Measurements from ENCODE around the gene ZDHHC14.
"Not testable (repeated sequence)": the region's sequence is repeated elsewhere in the genome, so short reads cannot be mapped to it uniquely, and the experiment has no call there.

Gene ZDHHC14

DNA sequence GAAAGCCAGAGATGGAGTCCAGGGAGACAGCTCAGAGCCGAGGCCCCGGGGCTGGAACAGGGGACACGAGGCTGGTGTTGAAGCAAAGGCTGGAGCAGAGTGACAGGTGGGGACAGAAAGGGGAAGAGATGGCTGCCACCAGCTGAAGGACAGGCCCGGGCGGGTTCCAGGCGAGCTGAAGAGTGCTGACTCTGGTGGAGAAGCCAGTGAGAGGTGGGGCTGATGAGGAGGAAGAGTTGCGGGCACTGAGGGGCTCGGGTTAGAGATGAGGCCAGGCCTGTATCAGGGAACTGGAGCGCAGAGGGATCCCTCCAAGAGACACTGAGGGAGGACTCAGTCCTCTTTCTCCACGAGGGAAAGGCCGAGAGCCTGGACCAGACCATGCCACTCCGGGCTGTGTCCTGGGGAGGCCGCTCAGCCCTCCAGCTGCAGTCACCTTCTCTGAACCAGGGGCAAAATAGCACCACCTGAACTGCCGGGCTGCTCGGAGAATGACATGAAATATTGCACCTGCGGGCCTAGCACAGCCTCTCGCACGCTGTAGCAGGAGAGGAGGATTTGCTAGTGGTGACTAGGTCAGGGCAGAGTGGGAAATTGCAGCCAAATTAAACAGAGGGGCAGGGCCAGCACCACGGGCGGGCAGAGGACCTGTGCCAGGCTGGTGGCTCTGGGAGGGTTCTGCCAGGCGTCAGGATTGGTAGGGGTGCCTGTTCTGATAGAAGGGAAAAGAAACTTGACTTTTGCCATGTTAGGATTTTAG lies 175.9 kb downstream of the ZDHHC14 start:
- no peak for DNase-seq

DNA sequence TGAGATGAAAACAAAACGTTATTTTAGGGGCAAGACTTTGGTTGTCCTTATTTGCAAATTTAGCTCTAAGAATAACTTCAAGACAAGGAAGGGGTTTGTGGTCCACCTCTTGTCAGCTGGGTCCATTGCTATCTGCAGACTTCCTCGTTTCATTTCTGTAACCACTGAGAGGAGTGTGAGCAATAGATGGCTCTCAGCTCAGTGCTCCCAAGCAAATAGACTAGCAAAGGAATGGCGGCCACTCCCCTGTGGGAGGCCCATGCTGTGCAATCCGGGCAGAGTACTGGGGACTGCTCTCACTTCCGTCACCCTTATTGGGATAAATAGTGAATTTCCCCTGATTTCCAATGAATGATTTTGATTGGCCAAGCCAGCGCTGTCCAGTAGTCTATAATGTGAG lies 176.6 kb downstream of the ZDHHC14 start:
- no peak for DNase-seq

DNA sequence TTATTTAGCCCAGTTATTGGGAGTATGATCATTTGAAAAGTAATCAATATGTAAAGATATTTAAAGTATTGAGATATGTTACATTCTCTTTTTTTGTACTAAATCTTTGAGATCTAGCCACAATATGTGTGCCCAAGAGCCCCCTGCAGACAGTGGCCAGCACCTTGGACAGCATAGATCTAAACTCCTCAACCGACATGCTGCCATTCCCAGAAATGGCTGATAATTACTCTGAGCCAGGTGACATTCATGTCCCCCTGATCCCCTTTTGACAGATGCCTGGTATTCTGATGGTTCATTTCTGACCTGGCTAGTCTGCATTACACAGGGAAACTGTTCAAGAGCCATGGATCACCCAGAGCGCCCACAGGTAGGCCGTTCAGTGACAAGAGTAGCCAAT lies 177.1 kb downstream of the ZDHHC14 start:
- no peak for DNase-seq

DNA sequence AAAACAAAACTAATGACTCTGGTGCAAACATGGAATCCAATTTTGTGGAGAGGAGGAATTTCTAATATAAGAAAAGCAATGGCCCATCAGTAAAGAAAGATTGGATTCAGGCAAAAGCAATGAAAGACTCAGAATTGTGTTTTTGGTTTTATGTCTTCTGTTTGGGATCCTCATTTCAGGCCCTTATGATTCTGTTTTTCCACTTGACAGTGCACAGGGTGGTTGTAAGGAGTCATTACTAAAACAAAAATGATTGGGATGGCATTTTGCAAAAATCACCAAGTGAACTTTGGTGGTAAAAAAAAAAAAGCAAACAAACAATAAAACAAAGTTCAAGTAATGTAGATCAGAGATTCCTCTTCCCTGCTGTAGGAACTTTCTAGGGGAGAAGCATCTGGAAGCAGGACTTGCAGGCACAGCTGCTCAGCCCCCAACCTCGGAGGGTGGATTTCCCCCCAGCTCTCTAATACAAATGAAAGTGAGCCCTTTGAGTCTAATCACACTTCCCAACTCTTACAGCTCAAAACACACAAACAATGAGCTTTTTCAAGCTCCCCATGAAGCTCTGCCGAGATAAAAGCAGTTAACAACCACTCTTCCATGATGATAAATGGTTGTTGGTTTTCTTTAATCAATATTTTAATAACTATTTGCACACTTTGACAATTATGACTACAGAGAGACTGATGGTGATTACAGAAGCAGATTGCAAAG lies 177.7 kb downstream of the ZDHHC14 start:
- no peak for DNase-seq

DNA sequence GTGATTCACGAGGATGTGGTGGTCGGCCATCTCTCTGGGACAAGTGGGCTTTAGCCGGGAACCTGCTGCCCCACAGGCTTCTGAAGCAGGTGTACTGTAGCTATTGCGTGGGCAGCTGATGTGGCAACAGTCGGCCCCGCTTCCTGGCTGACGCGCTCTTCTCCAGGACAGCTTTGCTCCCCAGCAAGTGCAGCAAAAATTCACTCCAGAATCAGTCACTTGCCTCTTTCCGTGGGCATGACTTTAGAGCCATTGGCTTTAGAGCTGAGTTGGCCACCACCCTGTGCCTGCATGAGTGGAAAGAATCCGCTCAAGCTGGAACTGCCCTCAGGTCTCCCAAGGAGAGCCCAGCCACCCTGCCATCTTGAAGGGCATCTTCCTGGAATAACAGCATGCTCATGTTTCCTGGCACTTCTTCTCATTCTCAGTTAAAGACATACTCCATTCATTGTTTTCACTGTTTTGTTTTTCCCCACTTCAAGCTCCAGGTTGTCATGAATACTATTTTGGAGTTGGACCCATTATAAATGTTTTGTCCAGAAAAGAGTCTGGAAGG lies 178.3 kb downstream of the ZDHHC14 start:
- DNase-seq: no peak

DNA sequence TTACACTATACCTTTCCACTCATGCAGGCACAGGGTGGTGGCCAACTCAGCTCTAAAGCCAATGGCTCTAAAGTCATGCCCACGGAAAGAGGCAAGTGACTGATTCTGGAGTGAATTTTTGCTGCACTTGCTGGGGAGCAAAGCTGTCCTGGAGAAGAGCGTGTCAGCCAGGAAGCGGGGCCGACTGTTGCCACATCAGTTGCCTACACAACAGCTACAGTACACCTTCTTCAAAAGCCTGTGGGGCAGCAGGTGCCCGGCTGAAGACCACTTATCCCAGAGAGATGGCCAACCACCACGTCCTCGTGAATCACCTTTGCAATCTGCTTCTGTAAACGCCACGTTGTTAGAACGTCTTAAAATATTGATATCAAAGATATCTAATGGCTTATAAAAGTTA lies 179.1 kb downstream of the ZDHHC14 start:
- DNase-seq: not testable (repeated sequence)

DNA sequence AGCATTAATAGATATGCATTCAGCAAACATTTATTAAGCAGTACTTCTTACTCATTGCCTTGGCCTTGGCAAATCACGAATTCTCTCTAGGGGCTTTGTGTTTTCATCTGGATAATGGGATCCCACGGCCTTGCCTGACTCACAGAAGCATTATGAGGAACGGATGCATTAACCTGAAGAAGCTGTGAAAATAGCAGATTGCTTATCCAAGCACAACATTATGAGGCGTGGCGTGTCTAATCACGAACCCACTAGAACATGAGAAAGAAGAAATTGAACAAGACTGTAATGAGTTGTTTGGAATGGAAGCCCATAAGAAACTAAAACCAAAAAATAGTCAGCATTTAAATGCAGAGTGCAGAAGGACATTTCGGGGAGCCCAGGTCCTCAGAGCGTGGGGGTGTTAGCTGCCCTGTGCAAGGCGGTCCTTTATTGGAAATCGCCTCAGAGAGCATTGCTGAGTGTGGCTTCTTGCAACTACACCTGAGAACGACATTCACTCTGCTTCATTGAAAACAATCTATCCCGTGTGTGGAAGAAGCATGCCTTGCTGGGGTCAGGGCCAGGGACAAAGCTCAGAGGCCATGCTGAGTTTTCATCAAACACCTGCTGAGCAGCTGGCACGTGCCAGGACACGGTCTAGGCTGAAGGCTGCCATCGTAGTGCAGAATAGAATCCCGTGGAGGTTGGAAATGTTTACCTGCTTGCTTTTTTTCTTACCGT lies 179.9 kb downstream of the ZDHHC14 start:
- DNase-seq: no peak

DNA sequence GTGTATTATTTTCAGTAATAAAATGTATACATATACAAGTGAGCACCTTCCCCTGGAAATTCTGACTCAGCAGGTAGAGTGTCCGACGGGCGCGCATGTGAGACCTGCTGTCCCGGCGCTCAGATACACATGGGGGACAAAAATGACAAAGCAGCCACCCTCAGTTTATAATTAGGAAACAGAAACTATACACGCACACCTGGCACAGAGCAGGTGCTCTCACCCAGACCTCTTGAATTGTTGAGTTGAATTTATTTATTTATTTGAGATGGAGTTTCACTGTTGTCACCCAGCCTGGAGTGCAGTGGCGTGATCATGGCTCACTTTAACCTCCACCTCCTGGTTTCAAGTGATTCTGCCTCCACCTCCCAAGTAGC lies 180.4 kb downstream of the ZDHHC14 start:
- no peak for DNase-seq

DNA sequence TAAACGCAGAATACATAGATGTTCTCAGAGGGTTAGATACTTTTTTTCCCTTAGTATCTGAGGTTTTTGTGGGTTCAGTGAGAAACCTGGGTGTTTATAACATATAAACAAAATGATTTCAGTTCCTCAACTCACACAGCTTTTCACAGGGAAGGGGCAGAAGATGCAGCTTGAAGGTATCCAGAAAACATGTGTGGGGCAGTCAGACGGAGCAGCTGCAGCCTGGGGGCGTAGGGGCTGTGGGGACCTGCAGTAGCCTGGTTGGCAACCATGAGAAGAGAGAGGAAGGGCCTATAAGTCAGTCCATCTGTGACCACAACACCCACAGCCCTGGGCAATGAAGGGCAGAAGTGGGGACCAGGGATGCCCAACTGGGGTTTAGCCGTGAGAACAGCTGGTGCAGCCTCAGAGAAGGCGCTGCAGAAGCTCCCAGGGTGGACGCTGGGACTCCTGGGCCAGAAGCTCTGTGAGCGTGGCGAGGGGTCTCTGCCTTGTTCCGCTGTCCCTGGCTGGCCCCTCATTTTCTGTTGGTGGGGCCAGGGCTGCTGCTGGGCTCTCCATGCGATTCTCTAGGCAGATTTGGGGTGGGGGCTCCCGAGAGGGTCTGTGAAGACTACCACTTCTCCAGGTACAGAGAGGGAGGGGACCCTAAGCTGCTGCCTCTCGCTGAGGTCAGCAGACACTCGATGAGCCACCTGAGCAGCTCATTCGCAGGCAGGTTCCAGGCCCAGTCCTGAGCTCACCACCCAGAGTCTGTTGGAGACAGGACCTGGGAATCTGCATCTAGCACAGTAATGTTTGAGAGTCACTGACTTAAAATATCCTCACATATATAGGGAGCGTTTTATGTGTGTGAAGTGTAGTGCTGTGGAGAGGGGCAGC lies 181.2 kb downstream of the ZDHHC14 start:
- no peak for DNase-seq

DNA sequence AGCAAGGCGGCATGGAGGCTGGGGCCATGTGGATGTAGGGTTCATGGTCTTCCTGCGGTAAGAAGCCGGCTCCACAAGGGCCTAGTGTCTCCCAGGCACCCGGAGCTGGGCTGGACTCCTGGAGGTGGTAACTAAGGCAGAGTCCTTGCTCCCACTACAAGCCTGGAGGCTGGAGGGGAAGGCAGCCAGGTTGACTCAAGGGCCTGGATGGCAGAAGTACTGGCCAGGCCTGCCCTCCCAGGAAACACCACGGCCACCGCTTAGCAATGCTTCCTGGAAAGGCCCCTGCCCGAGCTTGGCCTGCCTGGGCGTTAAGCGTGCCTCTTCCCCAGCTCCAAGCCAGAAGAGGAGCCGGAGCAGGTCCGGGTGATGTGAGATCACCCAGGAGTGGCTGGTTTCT lies 182.0 kb downstream of the ZDHHC14 start:
- DNase-seq: no peak

DNA sequence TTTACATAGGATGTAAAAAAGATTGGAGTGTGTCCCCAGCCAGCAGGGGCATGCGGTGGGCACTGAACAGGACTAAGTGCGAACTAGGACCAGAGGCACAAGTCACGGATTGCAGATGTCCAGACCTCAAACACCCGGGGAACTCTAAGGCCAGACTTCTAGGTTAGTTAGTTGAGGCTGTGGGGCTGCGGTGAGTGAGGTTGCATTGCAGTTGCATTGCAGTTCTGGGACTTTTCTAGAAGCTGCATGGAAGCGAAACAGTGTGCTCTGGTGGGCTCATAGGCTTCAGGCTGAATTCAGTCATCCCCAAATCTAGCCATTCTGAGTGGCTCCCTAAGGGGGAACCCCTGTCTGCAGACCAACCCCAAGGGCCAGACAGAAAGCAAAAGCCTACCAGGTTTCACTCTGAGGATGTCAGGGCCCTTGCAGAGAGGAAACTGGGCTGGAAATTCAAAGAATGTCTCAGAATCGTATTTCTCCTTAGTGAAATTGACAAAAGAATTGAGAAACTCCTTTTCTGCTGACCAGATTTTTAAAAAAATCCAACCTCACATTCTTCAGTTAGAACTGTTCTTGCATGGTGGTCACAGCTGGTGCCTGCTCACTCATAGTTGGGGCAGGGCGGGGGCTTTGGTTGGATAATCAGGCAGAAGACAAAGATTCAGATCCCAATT lies 182.8 kb downstream of the ZDHHC14 start:
- no peak for DNase-seq

DNA sequence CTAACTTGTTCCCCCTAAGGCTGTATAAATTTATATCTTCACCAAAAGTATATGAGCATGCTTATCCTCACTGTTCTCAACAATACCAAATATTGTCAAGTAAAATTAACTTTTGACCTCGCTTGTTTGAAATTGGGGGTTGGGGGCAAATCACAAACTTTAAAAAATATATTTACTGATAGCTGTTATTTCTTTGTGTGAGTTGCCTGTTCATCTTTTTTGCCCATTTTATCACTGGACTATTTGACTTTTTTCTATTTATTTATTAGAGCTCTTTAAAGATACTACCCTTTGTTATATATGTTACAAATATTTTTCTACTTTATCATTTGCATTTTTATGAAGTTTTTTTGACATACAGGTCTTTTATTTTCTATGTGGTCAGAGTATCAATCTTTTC lies 187.7 kb downstream of the ZDHHC14 start:
- DNase-seq: no peak

DNA sequence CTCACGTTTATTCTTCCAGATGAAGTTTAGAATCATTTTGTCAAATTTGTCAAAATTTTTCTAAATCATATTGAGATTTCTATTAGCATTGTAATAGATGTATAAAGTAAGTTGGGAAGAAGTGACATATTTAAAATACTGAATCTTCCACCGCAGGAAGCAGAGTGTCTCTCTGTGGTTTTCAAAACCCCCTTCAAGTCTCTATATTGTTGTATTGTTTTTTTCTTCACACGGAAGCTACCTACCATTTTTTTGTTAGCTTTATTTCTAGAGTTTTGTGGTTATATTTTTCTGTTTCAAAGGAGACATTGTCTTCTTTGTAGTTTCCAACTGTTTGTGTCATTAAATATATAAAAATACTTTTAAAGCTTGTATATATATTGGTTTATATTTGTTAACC lies 188.6 kb downstream of the ZDHHC14 start:
- peak; percentile 42 for DNase-seq

DNA sequence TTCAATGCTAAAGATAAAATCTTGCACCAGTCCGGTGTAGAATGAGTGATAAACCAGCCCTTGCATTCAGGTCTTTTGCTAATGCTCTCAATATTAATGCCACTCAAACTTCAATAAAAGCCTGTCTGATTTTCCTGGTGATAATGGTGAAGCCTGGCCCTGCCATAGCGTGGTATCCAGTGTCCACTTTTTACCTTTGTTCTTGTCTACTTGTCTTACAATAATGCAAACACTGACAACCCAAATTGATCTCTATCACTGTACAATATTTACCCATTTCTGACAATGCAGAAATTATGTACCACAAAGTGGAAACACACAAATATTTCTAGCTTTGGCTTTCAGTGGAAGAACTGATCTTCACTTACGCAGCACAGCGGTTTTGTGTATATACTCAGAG lies 189.1 kb downstream of the ZDHHC14 start:
- no peak for DNase-seq

DNA sequence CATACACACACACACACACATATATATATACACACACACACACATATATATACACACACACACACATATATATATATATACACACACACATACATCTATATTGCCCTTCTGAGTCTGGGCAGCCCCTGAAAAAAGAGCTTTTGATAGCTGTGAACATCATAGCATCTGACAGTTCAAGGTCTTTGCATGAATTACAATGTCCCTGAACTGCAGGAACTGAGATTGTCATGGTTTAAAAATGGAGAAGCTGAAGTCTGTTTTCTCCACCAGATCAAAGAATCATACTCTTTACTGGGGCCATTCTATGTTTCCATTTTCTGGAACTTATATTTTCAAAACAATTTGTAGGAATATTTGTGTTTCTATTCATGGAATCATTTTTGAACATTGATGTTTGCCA lies 189.8 kb downstream of the ZDHHC14 start:
- no peak for DNase-seq

DNA sequence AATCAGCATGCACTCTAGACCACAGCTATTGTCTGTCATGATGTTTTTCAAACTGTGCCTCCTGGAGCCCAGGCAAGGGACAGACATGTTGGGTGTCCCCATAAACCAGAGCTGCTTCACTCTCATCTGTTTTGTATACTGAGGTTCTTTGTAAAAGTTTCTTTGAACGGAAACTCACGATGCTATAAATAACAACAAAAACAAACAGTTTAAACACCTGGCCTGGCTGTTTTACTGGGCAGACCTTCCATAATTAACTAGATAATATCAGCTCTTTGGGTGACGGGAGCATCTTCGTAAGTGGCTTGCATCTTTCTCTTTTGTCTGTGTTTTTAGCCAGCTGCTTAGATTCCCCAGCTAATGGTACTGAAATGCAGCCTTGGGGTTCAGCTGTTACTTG lies 190.3 kb downstream of the ZDHHC14 start:
- DNase-seq: no peak

DNA sequence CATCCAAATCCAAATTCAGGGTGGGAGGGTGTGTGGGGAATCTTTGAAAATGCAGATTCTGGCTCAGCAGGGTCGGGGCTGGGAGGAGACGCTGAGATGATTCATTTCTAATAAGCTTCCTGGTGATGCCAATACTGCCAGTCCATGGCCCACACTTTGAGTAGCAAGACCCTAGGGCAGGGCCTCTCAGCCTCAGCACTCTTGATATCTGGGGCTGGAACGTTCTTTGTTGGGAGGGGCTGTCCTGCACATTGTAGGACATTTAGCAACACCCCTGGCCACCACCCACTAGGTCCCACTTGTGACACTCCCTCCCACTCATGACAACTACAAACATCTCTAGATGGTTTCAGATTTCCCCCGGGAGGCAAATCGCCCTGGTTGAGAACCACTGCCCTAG lies 191.0 kb downstream of the ZDHHC14 start:
- DNase-seq: no peak

DNA sequence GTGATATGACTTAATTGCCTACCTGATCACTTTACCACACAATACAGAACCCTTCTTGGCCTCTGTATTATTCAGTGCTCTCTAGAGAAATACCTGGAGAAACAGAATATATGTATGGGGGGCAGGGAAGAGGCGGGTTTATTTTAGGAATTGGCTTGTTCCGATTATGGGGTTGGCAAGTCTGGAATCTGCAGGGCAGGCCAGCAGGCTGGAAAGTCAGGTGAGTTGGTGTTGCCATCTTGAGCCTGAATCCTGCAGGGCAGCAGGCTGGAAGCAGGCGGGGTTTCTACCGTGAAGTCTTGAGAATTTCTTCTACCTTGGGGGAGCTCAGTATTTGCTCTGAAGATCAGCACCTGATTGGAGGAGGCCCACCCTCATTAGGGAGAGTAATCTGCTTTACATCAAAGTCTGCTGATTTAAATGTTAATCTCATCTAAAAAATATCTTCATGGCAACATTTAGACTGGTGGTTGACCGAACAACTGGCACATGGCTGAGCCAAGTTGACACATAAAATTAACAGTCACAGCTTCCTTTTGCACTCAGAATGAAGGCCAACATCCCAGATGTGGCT lies 193.9 kb downstream of the ZDHHC14 start:
- no peak for DNase-seq

DNA sequence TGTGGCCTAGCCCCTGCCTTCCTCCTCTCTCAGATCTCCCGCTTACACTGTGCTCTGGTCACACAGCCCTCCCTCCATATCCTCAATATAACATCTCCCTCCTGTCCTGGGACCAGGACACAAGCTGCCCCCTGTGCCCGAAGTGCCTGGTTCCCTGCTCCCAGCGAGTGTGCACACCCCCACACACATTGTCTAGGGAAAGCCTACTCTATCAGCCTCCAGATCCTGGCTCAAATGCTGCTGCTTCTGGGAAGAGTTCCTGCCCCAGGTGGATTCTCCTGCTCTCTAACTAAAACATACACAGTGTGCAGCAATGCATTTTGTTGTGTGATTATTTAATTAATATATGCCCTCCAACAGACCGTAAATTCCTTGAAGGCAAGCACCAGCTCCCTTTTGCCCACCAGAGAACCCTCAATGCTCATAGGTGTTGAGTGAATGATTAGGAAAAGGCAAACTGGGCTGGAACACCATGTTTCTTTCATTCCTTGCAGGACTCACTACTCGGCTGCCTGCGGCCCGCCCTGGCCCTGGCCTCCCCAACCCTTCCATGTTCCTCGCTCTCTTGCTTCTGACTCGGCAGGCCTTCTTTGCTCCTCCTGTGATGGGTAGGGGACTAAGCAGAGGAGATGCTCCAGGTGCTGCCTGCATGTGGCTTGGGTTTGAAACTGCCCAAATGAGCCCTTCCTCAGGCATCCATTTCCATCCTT lies 194.6 kb downstream of the ZDHHC14 start:
- no peak for DNase-seq

DNA sequence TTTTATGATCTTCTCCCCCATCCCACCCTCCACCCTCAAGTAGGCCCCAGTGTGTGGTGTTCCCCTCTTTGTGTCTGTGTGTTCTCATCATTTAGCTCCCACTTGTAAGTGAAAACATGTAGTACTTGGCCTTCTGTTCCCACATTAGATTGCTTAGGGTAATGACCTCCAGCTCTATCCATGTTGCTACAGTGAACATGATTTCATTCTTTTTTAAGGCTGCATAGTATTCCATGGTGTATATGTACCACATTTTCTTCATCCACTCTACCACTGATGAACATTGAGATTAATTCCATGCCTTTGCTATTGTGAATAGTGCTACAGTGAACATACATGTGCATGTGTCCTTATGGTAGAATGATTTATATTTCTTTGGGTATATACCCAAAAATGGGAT lies 196.0 kb downstream of the ZDHHC14 start:
- not testable (repeated sequence) for DNase-seq

DNA sequence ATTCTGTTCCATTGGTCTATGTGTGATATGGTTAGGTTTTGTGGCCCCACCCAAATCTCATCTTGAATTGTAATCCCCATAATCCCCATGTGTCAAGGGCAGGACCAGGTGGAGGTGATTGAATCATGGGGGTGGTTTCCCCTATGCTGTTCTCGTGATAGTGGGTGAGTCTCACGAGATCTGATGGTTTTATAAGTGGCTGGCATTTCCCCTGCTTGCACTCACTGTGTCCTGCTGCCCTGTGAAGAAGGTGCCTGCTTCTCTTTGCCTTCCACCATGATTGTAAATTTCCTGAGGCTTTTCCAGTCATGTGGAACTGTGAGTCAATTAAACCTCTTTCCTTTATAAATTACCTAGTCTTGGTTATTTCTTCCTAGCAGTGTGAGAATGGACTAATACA lies 197.5 kb downstream of the ZDHHC14 start:
- DNase-seq: not testable (repeated sequence)
